SK-N-SH (cell line): ENCODE data around the gene WDR7. TPM values are rescaled to one million over a fixed set of nuclear protein-coding genes. Genes with fewer than 3 reads are reported as not detected.

ENCODE experiments used
- CTCF ChIA-PET: fragments of 300-600, 350-600 bp; formaldehyde crosslinking; extraction: SDS; loops from one replicate; lab custom pipeline; 2021; lab: Yijun Ruan, JAX
- POLR2A ChIA-PET: fragments of 350-600 bp; sonication (Branson Sonifier 250); formaldehyde crosslinking; extraction: SDS; loops from one replicate; lab custom pipeline; 2020; ENCODE audit warnings: antibody characterized with exemption, inconsistent platforms; lab: Yijun Ruan, JAX
- DNase-seq: peaks from one replicate; pipeline ENCODE4 v3.0.0; 2012
- H2AFZ ChIP-seq: fragments of 200-600 bp; sonication (generic); 2 replicates; pipeline ENCODE4 v1.8.1; 2016; ENCODE audit warnings: antibody characterized with exemption, mild to moderate bottlenecking, low read depth
- H3F3A ChIP-seq: fragments of 200-600 bp; sonication (generic); replicated peaks from 2 replicates; pipeline ENCODE3; 2016; ENCODE audit warnings: antibody characterized with exemption, mild to moderate bottlenecking; ENCODE audit not compliant: insufficient read depth
- H3K27ac ChIP-seq, 2 experiments: fragments of 200-500 bp in 1 of 2; fragments of 200-600 bp in 1 of 2; sonication (Bioruptor generic) in 1 of 2; sonication (generic), shearing (Covaris generic) in 1 of 2; 2 replicates each; pipeline versions ENCODE4 v1.5.1 to v1.6.1; 2014 to 2016; ENCODE audit warnings: low read depth in 2 of 2, inconsistent platforms in 1 of 2, low read length in 1 of 2, mild to moderate bottlenecking in 1 of 2, mixed read lengths in 1 of 2
- H3K27me3 ChIP-seq: fragments of 200-600 bp; sonication (generic), shearing (Covaris generic); 2 replicates; pipeline ENCODE4 v1.6.1; 2016; ENCODE audit warnings: mixed run types; ENCODE audit not compliant: insufficient read depth
- H3K36me3 ChIP-seq, 2 experiments: fragments of 200-500 bp in 1 of 2; fragments of 200-600 bp in 1 of 2; sonication (Bioruptor generic) in 1 of 2; sonication (generic) in 1 of 2; replicated peaks in 1 of 2; 2 replicates each; pipeline versions ENCODE3 to v1.5.1; 2014 to 2016; ENCODE audit warnings: low read length in 1 of 2, mild to moderate bottlenecking in 1 of 2; ENCODE audit not compliant: insufficient read depth in 2 of 2, control insufficient read depth in 1 of 2
- H3K4me1 ChIP-seq, 2 experiments: fragments of 200-500 bp in 1 of 2; fragments of 200-600 bp in 1 of 2; sonication (Bioruptor generic) in 1 of 2; sonication (generic), shearing (Covaris generic) in 1 of 2; 2 replicates each; pipeline versions ENCODE4 v1.5.1 to v1.6.1; 2014 to 2016; ENCODE audit warnings: low read depth in 1 of 2, low read length in 1 of 2, mixed run types in 1 of 2; ENCODE audit not compliant: insufficient read depth in 2 of 2, control insufficient read depth in 1 of 2
- H3K4me2 ChIP-seq: fragments of 200-600 bp; sonication (generic), shearing (Covaris generic); 2 replicates; pipeline ENCODE4 v1.6.1; 2017; ENCODE audit warnings: mixed run types
- H3K4me3 ChIP-seq, 2 experiments: fragments of 200-500 bp in 1 of 2; fragments of 200-600 bp in 1 of 2; sonication (Bioruptor generic) in 1 of 2; sonication (generic), shearing (Covaris generic) in 1 of 2; 2 replicates each; pipeline versions ENCODE4 v1.5.1 to v1.8.1; 2014 to 2016; ENCODE audit warnings: low read depth in 2 of 2, inconsistent platforms in 1 of 2, low read length in 1 of 2, mild to moderate bottlenecking in 1 of 2, mixed read lengths in 1 of 2, moderate library complexity in 1 of 2
- H3K79me2 ChIP-seq: fragments of 200-600 bp; sonication (generic); 2 replicates; pipeline ENCODE4 v1.8.1; 2017; ENCODE audit warnings: mild to moderate bottlenecking; ENCODE audit not compliant: insufficient read depth
- H3K9ac ChIP-seq: fragments of 200-600 bp; sonication (generic); 2 replicates; pipeline ENCODE4 v1.6.1; 2017; ENCODE audit warnings: mixed run types
- H3K9me2 ChIP-seq: fragments of 200-600 bp; sonication (generic); 2 replicates; pipeline ENCODE4 v1.6.1; 2017; ENCODE audit warnings: mixed run types
- H3K9me3 ChIP-seq: fragments of 200-600 bp; sonication (generic); 2 replicates; pipeline ENCODE4 v1.6.1; 2017; ENCODE audit warnings: mixed run types, mild to moderate bottlenecking, moderate library complexity
- H4K20me1 ChIP-seq: fragments of 200-600 bp; sonication (generic); 2 replicates; pipeline ENCODE4 v1.6.1; 2017; ENCODE audit warnings: mild to moderate bottlenecking, mixed run types; ENCODE audit not compliant: insufficient read depth
- CHD2 ChIP-seq: fragments of 150-350 bp; IDR thresholded peaks from 2 replicates; pipeline ENCODE4 v1.6.1; 2018; ENCODE audit warnings: low read length; ENCODE audit not compliant: partially characterized antibody
- EP300 ChIP-seq, 2 experiments: IDR thresholded peaks; 2 replicates each; pipeline versions ENCODE4 v1.4.0 to v1.6.1; 2012; ENCODE audit warnings: borderline replicate concordance in 1 of 2, low read depth in 1 of 2, low read length in 1 of 2
- FOXJ3 ChIP-seq: sonication (generic); formaldehyde crosslinking; IDR thresholded peaks from 2 replicates; pipeline ENCODE4 v1.5.1; 2020; ENCODE audit warnings: mild to moderate bottlenecking, missing genetic modification reagents
- GABPA ChIP-seq: IDR thresholded peaks from 2 replicates; pipeline ENCODE4 v1.4.0; 2012; ENCODE audit warnings: low read depth, mild to moderate bottlenecking
- GATA2 ChIP-seq: sonication (generic); formaldehyde crosslinking; IDR thresholded peaks from 2 replicates; pipeline ENCODE4 v1.5.0; 2020; ENCODE audit warnings: mild to moderate bottlenecking, missing genetic modification reagents
- RCOR1 ChIP-seq: fragments of 150-350 bp; IDR thresholded peaks from 2 replicates; pipeline ENCODE4 v1.6.1; 2017; ENCODE audit warnings: antibody characterized with exemption, low read length
- RXRA ChIP-seq: IDR thresholded peaks from 2 replicates; pipeline ENCODE4 v1.4.0; 2012; ENCODE audit warnings: low read depth, mild to moderate bottlenecking, borderline replicate concordance
- SMC3 ChIP-seq: IDR thresholded peaks from 2 replicates; pipeline ENCODE4 v1.6.1; 2012; ENCODE audit warnings: low read depth, low read length, improper control_type of control experiment
- WGBS: methylation state at CpG from one replicate; pipeline ENCODE4 v1.1.6; 2017; ENCODE audit warnings: low lambda C conversion rate; 5-methylcytosine and 5-hydroxymethylcytosine counted together
- polyA plus RNA-seq, 3 experiments: library from polyadenylated mRNA; depleted of rRNA; stranded (reverse); fragments of >200 nt; gene quantifications; 2 replicates each; pipeline ENCODE4 v1.2.3, GENCODE V29; 2012
- TF ChIP-seq, protein P1 (sequence below): fragments of 150-350 bp; IDR thresholded peaks from 2 replicates; pipeline ENCODE4 v1.6.1; 2016; ENCODE audit warnings: mild to moderate bottlenecking, low read depth, low read length
- TF ChIP-seq, protein P2 (sequence below): IDR thresholded peaks from 2 replicates; pipeline ENCODE4 v1.4.0; 2012; ENCODE audit warnings: low read depth, borderline replicate concordance

WDR7 gene
- polyA plus RNA-seq, 1 of the 3 experiments (the other 2 are of a cell fraction): 4.1 TPM

DNA sequence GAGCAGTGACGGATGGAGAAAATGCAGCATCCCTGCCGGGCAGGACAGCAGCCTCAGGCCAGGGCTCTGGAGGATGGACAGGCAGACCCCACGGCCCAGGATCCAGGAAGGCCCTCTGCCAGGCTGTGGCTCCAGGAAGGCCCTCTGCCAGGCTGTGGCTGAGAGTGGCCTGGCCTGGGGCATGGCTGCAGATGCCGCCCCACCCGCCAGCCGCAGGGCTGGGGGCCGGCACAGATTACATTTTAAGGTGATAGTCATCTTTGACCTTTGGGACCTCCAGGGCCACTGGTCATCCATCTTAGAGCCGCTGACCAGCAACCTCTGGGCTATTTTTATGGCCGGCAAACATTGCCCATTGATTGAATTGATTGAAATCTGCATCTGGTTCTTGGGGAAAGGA is 397.7 kb downstream of the WDR7 start:
- Histone ChIP-seq H3K4me1 (peaks cover 0 to 30% of the 10 kb centered on the region in 2 experiments; a peak in 2 of 4 replicates), H3F3A (no peaks in the 10 kb centered on the region), H3K9me2 (no peaks in the 10 kb centered on the region), H4K20me1 (no peaks in the 10 kb centered on the region), H3K4me2 (no peak overlapping the region), H3K4me3 (no peak overlapping the region)
- ChIA-PET CTCF (interaction anchor here (0.7 to 1.2 kb wide), 3 partner anchors 180 to 273 kb away, joined by 3 read pairs; no protein-coding TSS in a partner anchor), POLR2A (interaction anchor here (0.7 kb wide), 1 partner anchor 304 kb away, joined by 3 read pairs; no protein-coding TSS in a partner anchor)
- WGBS: 43% methylated on average over 3 of the region's 9 CpGs
- TF ChIP-seq RCOR1 (0 out of 2 replicates have a peak, but pooled peaks have one; percentile 24), FOXJ3 (CRISPR knock-in tag) (0 out of 2 replicates have a peak, but pooled peaks have one; percentile 44), RXRA (no peak), GATA2 (CRISPR knock-in tag) (peak; percentile 73)
- TF ChIP-seq, all 33 proteins: peak for 3
- peak; percentile 63 for DNase-seq
- Histone ChIP-seq H3K79me2 (no peaks in the 10 kb centered on the region), H3K36me3 (no peaks in the 10 kb centered on the region), H3K9ac (no peak overlapping the region), H2AFZ (no peak overlapping the region), H3K27me3 (no peaks in the 10 kb centered on the region), H3K27ac (peak overlapping the region in 1 of 2 experiments; percentile 34; a peak in 2 of 4 replicates), H3K9me3 (no peaks in the 10 kb centered on the region)

DNA sequence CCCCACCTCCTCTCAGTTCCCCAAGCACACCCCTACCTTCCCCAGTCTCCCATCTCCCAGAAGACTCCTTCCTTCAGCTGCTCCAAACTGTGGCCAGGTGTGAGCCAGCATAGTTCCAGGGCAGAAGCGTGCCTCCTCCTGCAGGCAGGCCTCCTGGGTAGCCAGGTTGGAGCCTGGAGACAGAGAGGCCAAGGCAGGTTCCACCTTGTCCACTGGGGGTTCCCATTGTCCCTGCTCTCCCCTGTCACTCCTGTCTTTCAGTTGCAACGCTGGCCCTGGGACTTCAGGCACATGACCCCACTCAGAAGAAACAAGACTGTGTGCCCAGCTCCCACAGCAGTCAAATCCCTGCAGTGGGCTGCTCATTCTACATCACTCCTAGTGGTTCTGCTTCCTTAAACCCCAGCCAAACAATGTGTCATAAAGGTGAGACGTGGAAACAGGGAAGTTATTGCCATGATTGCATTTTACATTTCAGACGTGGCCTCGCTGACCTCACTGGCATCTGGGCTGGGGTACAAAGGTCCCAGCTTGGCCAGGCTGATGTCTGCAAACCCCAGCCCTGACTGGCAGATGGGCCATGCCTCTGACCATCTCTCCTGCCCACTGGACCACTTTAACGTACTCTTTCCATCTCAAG is 399.3 kb downstream of the WDR7 start:
- Histone ChIP-seq H3K27ac (no peak overlapping the region), H3K4me2 (no peak overlapping the region), H3K27me3 (no peaks in the 10 kb centered on the region), H4K20me1 (no peaks in the 10 kb centered on the region), H2AFZ (no peak overlapping the region), H3F3A (no peaks in the 10 kb centered on the region), H3K9ac (no peak overlapping the region), H3K4me1 (peaks cover 0 to 30% of the 10 kb centered on the region in 2 experiments; a peak in 2 of 4 replicates), H3K9me2 (no peaks in the 10 kb centered on the region), H3K4me3 (no peak overlapping the region), H3K36me3 (no peaks in the 10 kb centered on the region), H3K9me3 (no peaks in the 10 kb centered on the region), H3K79me2 (no peaks in the 10 kb centered on the region)
- ChIA-PET CTCF (interaction anchor here (1.7 to 2.1 kb wide), 2 partner anchors 304 to 388 kb away, joined by 4 to 11 read pairs; no protein-coding TSS in a partner anchor), POLR2A (no interaction called here)
- TF ChIP-seq GATA2 (CRISPR knock-in tag) (no peak), GABPA (no peak), CHD2 (no peak), SMC3 (no peak), EP300 (IDR thresholded peaks at IDR 0.05; ENCODE audit: borderline replicate concordance in 1 of 2, low read depth in 1 of 2, low read length in 1 of 2) (no peak)
- TF ChIP-seq, protein P1, sequence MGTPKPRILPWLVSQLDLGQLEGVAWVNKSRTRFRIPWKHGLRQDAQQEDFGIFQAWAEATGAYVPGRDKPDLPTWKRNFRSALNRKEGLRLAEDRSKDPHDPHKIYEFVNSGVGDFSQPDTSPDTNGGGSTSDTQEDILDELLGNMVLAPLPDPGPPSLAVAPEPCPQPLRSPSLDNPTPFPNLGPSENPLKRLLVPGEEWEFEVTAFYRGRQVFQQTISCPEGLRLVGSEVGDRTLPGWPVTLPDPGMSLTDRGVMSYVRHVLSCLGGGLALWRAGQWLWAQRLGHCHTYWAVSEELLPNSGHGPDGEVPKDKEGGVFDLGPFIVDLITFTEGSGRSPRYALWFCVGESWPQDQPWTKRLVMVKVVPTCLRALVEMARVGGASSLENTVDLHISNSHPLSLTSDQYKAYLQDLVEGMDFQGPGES: no peak
- TF ChIP-seq, protein P2, sequence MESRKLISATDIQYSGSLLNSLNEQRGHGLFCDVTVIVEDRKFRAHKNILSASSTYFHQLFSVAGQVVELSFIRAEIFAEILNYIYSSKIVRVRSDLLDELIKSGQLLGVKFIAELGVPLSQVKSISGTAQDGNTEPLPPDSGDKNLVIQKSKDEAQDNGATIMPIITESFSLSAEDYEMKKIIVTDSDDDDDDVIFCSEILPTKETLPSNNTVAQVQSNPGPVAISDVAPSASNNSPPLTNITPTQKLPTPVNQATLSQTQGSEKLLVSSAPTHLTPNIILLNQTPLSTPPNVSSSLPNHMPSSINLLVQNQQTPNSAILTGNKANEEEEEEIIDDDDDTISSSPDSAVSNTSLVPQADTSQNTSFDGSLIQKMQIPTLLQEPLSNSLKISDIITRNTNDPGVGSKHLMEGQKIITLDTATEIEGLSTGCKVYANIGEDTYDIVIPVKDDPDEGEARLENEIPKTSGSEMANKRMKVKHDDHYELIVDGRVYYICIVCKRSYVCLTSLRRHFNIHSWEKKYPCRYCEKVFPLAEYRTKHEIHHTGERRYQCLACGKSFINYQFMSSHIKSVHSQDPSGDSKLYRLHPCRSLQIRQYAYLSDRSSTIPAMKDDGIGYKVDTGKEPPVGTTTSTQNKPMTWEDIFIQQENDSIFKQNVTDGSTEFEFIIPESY: no peak
- DNase-seq: no peak
- 49% methylated on average over 5 of the region's 6 CpGs for WGBS
